GM18873 (cell line): ENCODE measurements around the gene MSRB3.

ENCODE experiments used
- ATAC-seq: cut with Tn5 transposase; IDR thresholded peaks from one replicate; pipeline ENCODE4 v1.9.1; 2021; ENCODE audit warnings: mild to moderate bottlenecking, moderate library complexity, moderate number of reproducible peaks; ENCODE audit not compliant: unreplicated experiment, low FRiP score

The MSRB3 gene

DNA sequence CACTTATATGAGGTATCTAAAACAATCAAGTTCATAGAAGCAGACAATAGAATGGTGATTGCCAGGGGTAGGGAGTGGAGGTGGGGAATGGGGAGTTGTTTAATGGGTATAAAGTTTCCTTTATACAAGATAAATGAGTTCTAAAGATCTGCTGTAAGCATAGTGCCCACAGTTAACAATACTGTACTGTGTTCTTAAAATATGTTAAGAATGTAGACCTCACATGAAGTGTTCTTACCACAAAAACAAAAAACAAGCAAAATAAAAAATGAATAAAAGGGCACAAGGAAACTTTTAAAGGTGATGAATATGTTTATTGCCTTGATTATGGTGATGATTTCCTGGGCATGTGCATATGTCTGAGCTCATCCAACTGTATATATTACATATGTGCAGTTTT lies 211.8 kb downstream of the MSRB3 start:
- no peak for ATAC-seq

- ATAC-seq = no peak
Observed at GRCh38 chr12:65492998-65493912, 214.8 kb downstream of the MSRB3 start.

DNA sequence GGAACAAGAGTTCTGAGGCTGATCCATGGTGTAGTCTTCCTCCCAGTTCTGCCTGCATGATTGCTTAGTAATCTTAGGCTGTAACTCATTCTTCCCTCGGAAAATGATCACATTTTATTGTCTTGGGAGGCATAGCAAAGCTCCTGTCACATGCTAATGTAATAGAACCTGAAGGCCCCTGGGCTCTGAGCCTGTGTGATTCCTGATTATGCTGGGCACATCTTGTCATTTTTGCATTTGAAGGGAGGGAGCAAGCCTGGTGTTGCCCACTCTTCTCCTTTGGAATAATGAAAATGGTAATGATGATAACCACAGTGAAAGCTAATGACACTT lies 215.4 kb downstream of the MSRB3 start:
- no peak for ATAC-seq

DNA sequence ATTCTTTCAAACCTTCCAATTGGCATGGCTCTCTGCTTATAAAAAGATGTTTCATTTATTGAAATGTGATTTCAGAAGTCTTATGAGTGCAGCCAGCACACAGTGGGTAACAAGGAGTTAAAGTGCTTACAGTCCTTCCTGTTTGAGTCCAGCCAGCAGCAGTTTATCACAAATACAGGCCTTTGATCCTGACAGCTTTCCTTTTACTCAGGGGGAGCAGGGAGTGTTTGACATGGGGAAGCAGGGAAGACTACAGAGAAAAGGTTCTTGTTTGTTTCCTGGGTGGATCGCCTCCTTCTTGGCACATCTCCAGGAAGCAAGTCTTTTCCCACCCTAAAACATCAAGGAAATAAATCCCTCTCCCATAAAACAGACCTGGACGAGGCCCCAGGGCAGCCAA lies 216.1 kb downstream of the MSRB3 start:
- no peak for ATAC-seq

DNA sequence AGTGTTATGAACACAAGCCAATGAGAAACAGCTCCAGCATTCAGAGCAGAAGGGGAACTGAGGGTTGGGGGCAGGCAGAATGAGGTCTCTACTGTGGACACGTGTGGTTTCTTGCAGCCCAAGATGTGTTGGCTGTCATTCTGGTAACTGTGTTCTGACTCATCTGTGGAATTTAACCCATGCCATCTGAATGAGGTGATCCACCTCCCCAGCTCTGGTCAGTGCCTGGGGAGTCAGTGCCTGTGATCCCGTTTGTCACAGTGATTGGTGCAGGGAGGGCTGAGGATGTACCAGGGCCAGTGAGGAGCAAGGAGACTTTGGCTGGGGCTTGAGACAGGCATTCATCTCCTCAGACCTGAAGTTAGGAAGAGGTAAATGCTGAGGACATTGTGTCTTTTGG lies 216.8 kb downstream of the MSRB3 start:
- no peak for ATAC-seq

DNA sequence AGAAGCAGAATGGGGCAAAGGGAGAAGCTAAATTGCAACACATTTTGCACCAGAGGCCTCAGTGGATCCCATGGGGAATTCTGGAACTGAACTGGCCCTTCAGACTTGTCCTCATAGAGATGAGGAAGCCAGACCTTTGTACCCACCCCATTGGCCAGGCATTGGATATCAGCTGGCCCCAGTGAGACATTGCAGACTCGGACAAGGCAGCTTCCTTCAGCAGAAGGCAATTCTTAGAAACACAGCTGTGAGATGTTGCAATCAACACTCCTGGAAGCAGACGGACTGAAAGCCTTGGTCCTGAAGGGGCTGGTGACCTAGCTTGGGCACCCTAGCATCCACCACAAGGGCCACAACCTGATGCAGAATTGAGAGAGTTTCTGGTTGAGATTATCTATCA lies 218.1 kb downstream of the MSRB3 start:
- no peak for ATAC-seq

GRCh38 chr12:65497660-65498059 lies 219.2 kb downstream of the MSRB3 start:
- ATAC-seq = no peak

DNA sequence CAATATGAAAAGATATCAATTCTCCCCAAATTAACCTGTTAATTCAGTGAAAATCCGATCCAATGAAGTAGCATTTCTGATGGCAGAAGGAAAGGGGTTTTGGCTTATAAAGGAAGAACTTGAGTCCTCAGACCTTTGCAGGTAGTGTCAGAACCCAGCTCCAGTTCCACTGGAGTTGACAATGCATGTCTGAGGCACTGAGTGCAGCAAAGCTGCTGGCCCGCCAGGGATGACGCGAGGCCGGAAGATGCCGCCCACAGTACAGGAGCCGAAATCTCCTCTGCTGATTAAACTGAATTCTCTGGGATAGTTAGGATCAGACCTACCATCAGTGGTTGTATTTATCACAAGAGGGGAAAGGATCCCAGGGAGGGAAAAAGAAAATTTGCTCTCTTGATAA lies 220.7 kb downstream of the MSRB3 start:
- ATAC-seq = no peak

DNA sequence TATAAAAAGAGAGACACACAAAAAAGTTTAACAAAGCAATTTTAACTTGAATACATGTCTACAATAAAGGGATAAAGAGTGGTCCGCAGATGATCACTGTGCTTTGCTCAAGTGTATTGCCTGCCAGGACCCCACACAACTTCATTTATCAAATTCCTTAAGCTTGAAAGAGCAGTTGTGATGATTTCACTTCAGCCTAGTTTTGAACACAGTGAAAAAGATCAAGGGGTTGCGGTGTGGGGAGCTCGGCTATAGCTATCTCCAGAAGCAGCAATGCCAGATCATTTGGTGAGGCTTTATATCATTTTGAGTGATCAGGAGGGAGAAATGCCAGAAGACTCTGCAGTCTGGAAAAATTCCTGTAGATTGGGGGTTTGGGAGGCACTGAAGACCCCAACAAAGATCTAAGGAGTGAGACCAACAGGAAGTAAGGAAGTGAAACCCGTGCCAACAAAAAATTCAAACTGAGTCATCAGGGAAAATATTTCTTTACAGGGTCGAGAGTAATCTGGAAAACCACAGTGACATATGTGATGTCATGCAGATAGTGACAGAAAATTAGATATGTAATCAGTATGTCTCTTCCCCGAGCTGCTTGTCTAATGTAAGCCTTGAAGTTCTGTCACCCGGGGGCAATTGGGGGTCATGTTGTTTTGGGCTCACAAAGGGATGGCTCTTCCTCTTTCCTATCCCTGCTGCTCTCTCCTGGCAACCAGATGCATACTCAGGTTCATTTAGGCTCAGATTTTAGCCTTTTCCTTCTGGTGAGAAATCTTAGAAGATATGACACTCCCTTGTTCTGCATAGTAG lies 221.8 kb downstream of the MSRB3 start:
- no peak for ATAC-seq

GRCh38 chr12:65501093-65501621 lies 222.7 kb downstream of the MSRB3 start:
- no peak for ATAC-seq

DNA sequence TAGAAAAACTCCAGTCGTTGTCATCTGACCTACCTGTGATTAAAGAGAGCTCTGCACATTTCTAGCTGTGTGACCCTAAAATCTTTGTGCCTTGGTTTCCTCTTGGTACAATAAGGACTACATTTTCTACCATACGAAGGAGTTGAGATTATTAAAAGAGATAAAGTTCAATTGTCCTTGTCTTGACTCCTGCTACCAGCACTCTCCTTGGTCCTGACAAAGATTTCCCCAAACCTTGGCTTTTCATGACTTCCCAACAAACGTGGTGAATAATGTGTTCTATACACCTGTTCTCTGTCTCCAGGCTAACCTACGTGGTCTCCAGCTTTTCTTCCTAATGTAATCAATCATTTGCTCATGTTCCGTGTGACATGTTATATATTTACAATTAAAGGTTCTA lies 223.5 kb downstream of the MSRB3 start:
- ATAC-seq = no peak

DNA sequence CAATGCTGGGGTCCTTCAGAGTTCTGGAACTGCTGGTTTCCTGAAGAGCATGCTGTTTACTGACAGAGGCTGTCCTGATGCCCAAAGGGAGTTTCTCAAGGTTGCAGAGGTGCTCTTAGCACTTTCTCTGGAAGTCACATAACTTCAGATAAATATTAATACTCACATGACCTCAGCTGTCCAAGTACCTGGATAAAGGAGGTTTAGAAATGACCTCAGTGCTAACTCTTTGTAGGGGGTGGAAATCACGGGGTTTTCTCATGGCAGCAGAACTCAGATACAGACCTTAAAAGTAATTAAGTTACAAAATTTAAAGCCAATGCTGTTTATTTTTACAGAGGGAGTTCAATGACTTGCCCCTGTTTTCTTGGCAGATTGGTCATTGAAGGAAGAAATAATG lies 225.9 kb downstream of the MSRB3 start:
- no peak for ATAC-seq

DNA sequence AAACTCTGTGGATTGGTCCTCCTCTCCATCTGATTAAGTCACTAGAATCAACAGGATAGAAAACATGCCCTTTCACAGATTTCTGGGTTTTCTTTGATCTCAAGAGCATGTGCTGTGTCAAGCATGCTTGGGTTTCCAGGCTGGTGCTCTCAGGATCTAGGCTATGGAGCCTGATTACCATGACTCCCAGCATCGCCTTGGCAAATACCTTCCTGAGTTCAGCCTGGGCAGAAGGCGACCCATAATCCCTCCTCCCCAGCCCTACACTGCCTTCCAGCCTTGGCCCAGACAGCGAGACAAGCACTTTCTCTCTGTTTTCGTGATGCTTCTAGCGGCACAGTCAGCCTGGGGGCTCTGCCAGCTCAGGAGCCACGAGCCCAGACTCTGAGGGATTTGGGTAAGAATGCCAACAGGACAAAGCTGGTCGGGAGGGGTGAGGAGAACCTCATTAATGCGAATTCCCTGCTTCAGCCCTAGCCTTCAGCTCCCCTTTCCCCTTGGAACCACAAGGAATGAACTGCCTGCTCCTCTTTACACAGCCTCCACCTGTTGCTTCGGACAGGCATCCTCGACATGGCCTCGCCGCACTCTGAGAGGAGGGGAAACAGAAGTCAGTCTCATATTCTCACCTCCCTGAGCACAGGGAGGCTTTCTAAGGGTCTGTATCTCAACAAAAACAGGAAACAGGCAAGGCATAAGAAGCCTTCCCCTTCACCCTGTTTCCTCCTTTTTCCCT lies 227.1 kb downstream of the MSRB3 start:
- no peak for ATAC-seq

- no peak for ATAC-seq
Observed at GRCh38 chr12:65508276-65509035, 230.0 kb downstream of the MSRB3 start.

- ATAC-seq = no peak
Observed at GRCh38 chr12:65510007-65510406, 231.5 kb downstream of the MSRB3 start.

DNA sequence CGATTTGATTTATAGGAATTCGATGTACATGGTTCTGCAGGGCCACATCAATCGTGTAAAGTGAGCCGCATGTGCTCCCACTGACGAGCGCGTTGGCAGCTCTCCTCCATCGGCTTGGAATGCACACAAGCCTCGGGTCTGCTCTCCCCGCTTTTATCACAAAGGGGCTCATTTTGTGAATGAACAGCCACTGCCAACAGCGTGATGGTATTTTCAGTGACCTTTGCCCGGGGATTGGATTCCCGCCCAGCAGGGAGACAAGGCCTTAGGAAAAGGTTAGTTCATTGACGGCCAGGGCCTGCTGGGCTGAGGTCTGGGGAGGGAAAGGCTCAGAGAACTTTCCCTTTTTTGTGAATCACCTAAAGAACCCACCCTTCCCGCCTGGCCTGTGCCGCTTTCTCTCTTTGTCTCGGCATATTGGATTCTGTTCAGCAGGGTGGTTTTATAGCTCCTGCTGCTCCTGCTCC lies 232.1 kb downstream of the MSRB3 start:
- ATAC-seq = no peak

GRCh38 chr12:65511134-65511834 lies 232.8 kb downstream of the MSRB3 start:
- ATAC-seq = no peak

DNA sequence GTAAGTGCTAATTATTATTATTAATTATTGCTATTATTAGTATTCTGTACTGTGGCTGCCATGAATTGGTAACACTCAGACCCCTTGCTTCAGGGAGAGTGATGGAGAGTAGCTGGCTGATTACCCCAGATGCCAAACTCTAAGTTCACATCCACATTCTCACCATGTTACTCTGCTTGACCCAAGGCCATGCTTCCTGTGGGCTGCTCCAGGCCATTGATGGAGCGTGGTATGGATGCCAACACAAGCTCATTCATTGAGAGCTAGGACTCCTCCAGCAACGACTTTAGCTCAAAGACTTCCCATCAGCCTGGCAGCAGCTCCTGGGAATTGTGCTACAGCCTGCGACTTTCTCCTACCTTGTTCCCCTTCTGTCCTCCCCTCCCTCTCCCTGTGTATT lies 233.4 kb downstream of the MSRB3 start:
- no peak for ATAC-seq
